Left lung (tissue), 14 donors: Measurements from ENCODE around the gene MSS51. TPM values are rescaled to one million over a fixed set of nuclear protein-coding genes. Genes with fewer than 3 reads are reported as not detected.

Source experiments
- ATAC-seq: fragments of 200-7000 bp; cut with Tn5 transposase; one replicate; pipeline ENCODE4 v1.9.1; 2020; ENCODE audit warnings: moderate library complexity
- DNase-seq, 4 donors: peaks; one replicate each; pipeline ENCODE4 v3.0.0-alpha.2; 2013 to 2020
- H3K27ac ChIP-seq, 2 donors: fragments of 200-600 bp; sonication (generic) in 1 of 2; one replicate each; pipeline versions ENCODE4 v1.5.0 to v1.8.0; 2020 to 2021
- H3K27me3 ChIP-seq, 2 donors: fragments of 200-600 bp; sonication (generic) in 1 of 2; one replicate each; pipeline versions ENCODE4 v1.5.0 to v1.8.0; 2020 to 2021
- H3K36me3 ChIP-seq, 2 donors: fragments of 200-600 bp; sonication (generic) in 1 of 2; one replicate each; pipeline versions ENCODE4 v1.5.0 to v1.8.0; 2020 to 2021
- H3K4me1 ChIP-seq, 2 donors: fragments of 200-600 bp; one replicate each; pipeline ENCODE4 v1.8.0; 2021
- H3K4me3 ChIP-seq, 2 donors: fragments of 200-600 bp; sonication (generic) in 1 of 2; one replicate each; pipeline versions ENCODE4 v1.5.0 to v1.8.0; 2020 to 2021; ENCODE audit warnings: mild to moderate bottlenecking in 1 of 2
- H3K9me3 ChIP-seq, 2 donors: fragments of 200-600 bp; sonication (generic) in 1 of 2; one replicate each; pipeline versions ENCODE4 v1.5.0 to v1.8.0; 2020 to 2021
- CTCF ChIP-seq, 2 donors: fragments of 200-600 bp; sonication (generic) in 1 of 2; IDR thresholded peaks; one replicate each; pipeline versions ENCODE4 v1.5.0 to v1.8.0; 2021; ENCODE audit warnings: antibody characterized with exemption in 2 of 2
- intact Hi-C, 2 donors: fragments of 100-400 bp; cut with DNase I; formaldehyde crosslinking; loops; one replicate each; pipeline versions ENCODE4 v1.11.2 to v1.14.2; 2022
- long read RNA-seq, 12 donors: library from polyadenylated mRNA in 2 of 12; unstranded in 2 of 12; transcript quantifications; one replicate each; pipeline ENCODE4 v2.0.0 and lab custom pipeline, GENCODE V29; 2019 to 2026
- polyA plus RNA-seq, 6 donors: library from polyadenylated mRNA; unstranded; fragments of 120-200 nt; gene quantifications; one replicate each; pipeline ENCODE4 v1.2.1, GENCODE V29; 2013; ENCODE audit not compliant: insufficient read length in 6 of 6
- total RNA-seq, 2 donors: library from RNA; stranded (reverse); fragmentation: NEBNext Ultra II Directional; extraction: Animal tissue kit (Norgen Biotek cat#: 25700); gene quantifications; one replicate each; pipeline ENCODE4 v1.2.1, GENCODE V29; 2021
- donor health status: DM: no; HTN: yes; CAD: no.
- donor health status: DM: no; HTN: no; CAD: no.

The MSS51 gene
- total RNA-seq (1 to 10 TPM; 1.3 to 2.7 TPM), polyA plus RNA-seq (1 to 10 TPM; 4.2 to 7.0 (median 5.6) TPM)
- long read RNA-seq, donor 1: 0 reads
- long read RNA-seq, donor 2: 0 reads
- long read RNA-seq, donor 3: 0 reads
- long read RNA-seq, donor 4: 0 reads
- long read RNA-seq, donor 5: 0 reads
- long read RNA-seq, donor 6: 0 reads
- long read RNA-seq, donor 7: 0 reads
- long read RNA-seq, donor 8, partial matches to known transcripts: 0 of 1 reads
- long read RNA-seq, donor 8, other reads (novel, unspliced or antisense): 0 of 1 reads
- long read RNA-seq, donor 9: 0 reads
- long read RNA-seq, donor 10: 0 reads
- long read RNA-seq, donor 11: 0 reads
- long read RNA-seq, donor 12, partial matches to known transcripts: 0 of 1 reads
- long read RNA-seq, donor 12, other reads (novel, unspliced or antisense): 0 of 1 reads

GRCh38 chr10:73433538-73433867, at the start of gene MSS51:
MSS51 (minus strand) TSS chr10:73433561; CDS start chr10:73428284, 5,277 bp downstream.
- Histone ChIP-seq H3K9me3 (no peaks in the 10 kb centered on the region), H3K27me3 (no peaks in the 10 kb centered on the region), H3K4me3 (no peak within 1 kb of the TSS), H3K4me1 (no peaks in the 10 kb centered on the region), H3K27ac (no peak within 1 kb of the TSS), H3K36me3 (peaks cover 0 to 40% of the 10 kb centered on the region in 2 donors)
- no peak for TF ChIP-seq CTCF (IDR thresholded peaks at IDR 0.05)
- intact Hi-C loops: no loop called here
- ATAC-seq: no peak
- no peak for DNase-seq

- H3K36me3 ChIP-seq: peaks cover 0 to 51% of the 10 kb centered on the region in 2 donors
- H3K4me1 ChIP-seq: no peaks in the 10 kb centered on the region
- H3K27me3 ChIP-seq: no peaks in the 10 kb centered on the region
- intact Hi-C loops: no loop called here
- TF ChIP-seq CTCF (IDR thresholded peaks at IDR 0.05): no peak
- DNase-seq (no peak), ATAC-seq (no peak)
- H3K4me3 ChIP-seq: no peak overlapping the region
- no peaks in the 10 kb centered on the region for H3K9me3 ChIP-seq
- H3K27ac ChIP-seq: no peak overlapping the region
These were observed 46.8 kb upstream of the MSS51 start for GRCh38 chr10:73480158-73480557.

GRCh38 chr10:73478636-73479035, 45.3 kb upstream of the MSS51 start:
- intact Hi-C loops: no loop called here
- no peak for DNase-seq
- Histone ChIP-seq H3K4me1 (no peaks in the 10 kb centered on the region), H3K27ac (no peak overlapping the region), H3K4me3 (no peak overlapping the region), H3K27me3 (no peaks in the 10 kb centered on the region), H3K36me3 (peaks cover 0 to 67% of the 10 kb centered on the region in 2 donors), H3K9me3 (no peaks in the 10 kb centered on the region)
- no peak for ATAC-seq
- no peak for TF ChIP-seq CTCF (IDR thresholded peaks at IDR 0.05)

- TF ChIP-seq CTCF (IDR thresholded peaks at IDR 0.05): no peak
- H3K9me3 ChIP-seq: no peaks in the 10 kb centered on the region
- DNase-seq (no peak), ATAC-seq (no peak)
- H3K4me3 ChIP-seq: no peak overlapping the region
- no peaks in the 10 kb centered on the region for H3K4me1 ChIP-seq
- H3K27me3 ChIP-seq: no peaks in the 10 kb centered on the region
- no peak overlapping the region for H3K27ac ChIP-seq
- H3K36me3 ChIP-seq: peaks cover 0 to 93% of the 10 kb centered on the region in 2 donors
- intact Hi-C loops: no loop called here
These were observed 37.9 kb upstream of the MSS51 start for GRCh38 chr10:73471226-73471625.

GRCh38 chr10:73469579-73469978, 36.2 kb upstream of the MSS51 start:
- no peak for DNase-seq
- Histone ChIP-seq H3K27ac (no peak overlapping the region), H3K9me3 (no peaks in the 10 kb centered on the region), H3K4me1 (no peaks in the 10 kb centered on the region), H3K4me3 (no peak overlapping the region), H3K36me3 (peaks cover 0 to 93% of the 10 kb centered on the region in 2 donors), H3K27me3 (no peaks in the 10 kb centered on the region)
- TF ChIP-seq CTCF (IDR thresholded peaks at IDR 0.05): no peak
- no peak for ATAC-seq
- intact Hi-C loops: no loop called here
